ENCODE results near the gene SRGAP1.

GRCh38 chr12:63968673-63969072, 124.2 kb downstream of the SRGAP1 start:
- TF ChIP-seq EZH2 (IDR thresholded peaks at IDR 0.05; ENCODE audit: borderline replicate concordance, low read length) (no peak), CTCF (IDR thresholded peaks at IDR 0.05; ENCODE audit: low read length) (no peak)

Measured in OCI-LY1 (cell line).